Neutrophil (primary cell): ENCODE results near the gene TBC1D14.
A peak's percentile ranks its signal among the peaks of the same experiment; 100 is the strongest.

ENCODE experiments used
- H3K27ac ChIP-seq: fragments of 200-600 bp; sonication (generic); 2 replicates; pipeline ENCODE4 v1.5.1; 2016; ENCODE audit warnings: mild to moderate bottlenecking, moderate library complexity
- H3K27me3 ChIP-seq: fragments of 200-600 bp; sonication (generic); 2 replicates; pipeline ENCODE4 v1.6.0; 2016; ENCODE audit warnings: mild to moderate bottlenecking
- H3K36me3 ChIP-seq: fragments of 200-600 bp; sonication (generic); 2 replicates; pipeline ENCODE4 v1.5.1; 2017
- H3K4me1 ChIP-seq, 2 experiments: fragments of 200-600 bp in 1 of 2; sonication (generic) in 1 of 2; 1 replicate in 1 of 2; 2 replicates in 1 of 2; pipeline versions ENCODE4 v1.5.1 to v1.6.1; 2013 to 2016; ENCODE audit warnings: low read depth in 1 of 2, low read length in 1 of 2, mild to moderate bottlenecking in 1 of 2, moderate library complexity in 1 of 2; ENCODE audit not compliant: control insufficient read depth in 1 of 2, insufficient read depth in 1 of 2
- H3K4me3 ChIP-seq, 2 experiments: fragments of 200-600 bp in 1 of 2; sonication (generic) in 1 of 2; 1 replicate in 1 of 2; 2 replicates in 1 of 2; pipeline ENCODE4 v1.5.1; 2013 to 2016; ENCODE audit warnings: low read depth in 1 of 2, low read length in 1 of 2, mild to moderate bottlenecking in 1 of 2, moderate library complexity in 1 of 2
- H3K9me3 ChIP-seq: fragments of 200-600 bp; sonication (generic); 2 replicates; pipeline ENCODE4 v1.5.1; 2016
- TF ChIP-seq, protein P1 (sequence below): fragments of 200-600 bp; sonication (generic); IDR thresholded peaks from 2 replicates; pipeline ENCODE4 v1.5.1; 2016; ENCODE audit warnings: antibody characterized with exemption

Gene TBC1D14

DNA sequence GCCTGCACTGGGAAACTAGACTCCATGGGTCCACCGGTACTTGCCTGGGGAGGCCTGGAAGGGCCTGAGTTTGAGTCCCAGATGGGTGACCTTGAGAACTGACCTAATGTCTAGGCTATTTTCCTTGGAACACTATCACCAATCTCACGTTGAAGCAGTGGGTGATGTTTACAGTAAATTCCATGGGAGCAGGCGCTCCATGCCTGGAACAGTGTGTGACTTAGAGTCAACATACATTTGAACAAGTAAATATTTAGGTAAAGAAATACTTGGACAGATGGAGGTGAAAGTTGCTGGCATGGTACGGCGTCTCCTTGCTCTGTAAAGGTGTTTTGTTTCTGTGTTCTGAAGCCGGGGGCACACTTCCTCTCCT lies 47.5 kb downstream of the TBC1D14 start:
- Histone ChIP-seq H3K4me1 (peaks cover 0 to 3% of the 10 kb centered on the region in 2 experiments), H3K27me3 (no peaks in the 10 kb centered on the region), H3K9me3 (no peaks in the 10 kb centered on the region), H3K27ac (peak overlapping the region; percentile 25), H3K36me3 (no peaks in the 10 kb centered on the region), H3K4me3 (no peak overlapping the region)
- TF ChIP-seq, protein P1, sequence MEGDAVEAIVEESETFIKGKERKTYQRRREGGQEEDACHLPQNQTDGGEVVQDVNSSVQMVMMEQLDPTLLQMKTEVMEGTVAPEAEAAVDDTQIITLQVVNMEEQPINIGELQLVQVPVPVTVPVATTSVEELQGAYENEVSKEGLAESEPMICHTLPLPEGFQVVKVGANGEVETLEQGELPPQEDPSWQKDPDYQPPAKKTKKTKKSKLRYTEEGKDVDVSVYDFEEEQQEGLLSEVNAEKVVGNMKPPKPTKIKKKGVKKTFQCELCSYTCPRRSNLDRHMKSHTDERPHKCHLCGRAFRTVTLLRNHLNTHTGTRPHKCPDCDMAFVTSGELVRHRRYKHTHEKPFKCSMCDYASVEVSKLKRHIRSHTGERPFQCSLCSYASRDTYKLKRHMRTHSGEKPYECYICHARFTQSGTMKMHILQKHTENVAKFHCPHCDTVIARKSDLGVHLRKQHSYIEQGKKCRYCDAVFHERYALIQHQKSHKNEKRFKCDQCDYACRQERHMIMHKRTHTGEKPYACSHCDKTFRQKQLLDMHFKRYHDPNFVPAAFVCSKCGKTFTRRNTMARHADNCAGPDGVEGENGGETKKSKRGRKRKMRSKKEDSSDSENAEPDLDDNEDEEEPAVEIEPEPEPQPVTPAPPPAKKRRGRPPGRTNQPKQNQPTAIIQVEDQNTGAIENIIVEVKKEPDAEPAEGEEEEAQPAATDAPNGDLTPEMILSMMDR, result no peak

DNA sequence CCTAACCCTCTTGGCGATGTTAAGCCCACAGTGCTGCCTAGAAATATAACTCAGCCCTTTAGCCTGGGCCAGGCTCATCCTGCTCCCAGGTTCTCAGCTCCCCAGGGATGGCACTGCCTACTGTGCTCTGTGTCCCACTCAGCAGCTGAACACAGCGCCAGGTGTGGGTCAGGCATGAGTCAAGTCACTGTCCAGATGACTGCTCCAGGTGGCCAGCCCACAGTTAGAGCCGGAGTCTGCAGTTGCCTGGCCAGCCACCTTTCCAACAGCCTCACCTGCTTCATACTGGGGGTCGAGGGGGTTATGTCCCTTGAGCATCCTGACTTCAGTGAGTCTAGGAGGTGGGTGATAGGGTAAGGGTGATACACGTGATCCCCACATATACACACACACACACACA lies 48.4 kb downstream of the TBC1D14 start:
- H3K4me1 ChIP-seq, result peaks cover 3 to 4% of the 10 kb centered on the region in 2 experiments
- H3K4me3 ChIP-seq, result no peak overlapping the region
- no peaks in the 10 kb centered on the region for H3K36me3 ChIP-seq
- H3K27me3 ChIP-seq, result no peaks in the 10 kb centered on the region
- no peak overlapping the region for H3K27ac ChIP-seq
- TF ChIP-seq, protein P1, result no peak
- no peaks in the 10 kb centered on the region for H3K9me3 ChIP-seq

DNA sequence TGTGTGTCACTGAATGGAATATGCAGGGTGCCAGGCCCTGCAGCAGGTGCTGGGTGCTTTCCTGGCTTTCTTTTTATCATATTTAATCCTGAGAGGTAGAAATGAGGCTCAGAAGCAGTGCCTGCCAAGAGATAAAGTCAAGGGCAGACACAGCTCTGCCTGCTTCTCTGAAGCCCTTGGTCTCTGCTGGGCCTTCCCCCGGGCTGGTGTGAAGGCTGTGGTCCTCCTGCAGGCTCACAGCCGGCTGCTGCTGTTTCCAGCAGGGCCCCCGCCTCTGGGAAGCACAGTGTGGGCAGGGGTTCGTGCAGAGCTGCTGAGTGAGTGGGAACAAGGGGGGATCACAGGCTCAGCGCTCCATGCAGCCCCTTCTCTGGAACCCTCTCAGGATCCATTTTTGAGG lies 49.6 kb downstream of the TBC1D14 start:
- Histone ChIP-seq H3K9me3 (no peaks in the 10 kb centered on the region), H3K4me1 (peaks cover 16% of the 10 kb centered on the region in 2 experiments), H3K27me3 (no peaks in the 10 kb centered on the region), H3K36me3 (no peaks in the 10 kb centered on the region), H3K4me3 (no peak overlapping the region), H3K27ac (peak overlapping the region; percentile 13)
- TF ChIP-seq, protein P1, result no peak

DNA sequence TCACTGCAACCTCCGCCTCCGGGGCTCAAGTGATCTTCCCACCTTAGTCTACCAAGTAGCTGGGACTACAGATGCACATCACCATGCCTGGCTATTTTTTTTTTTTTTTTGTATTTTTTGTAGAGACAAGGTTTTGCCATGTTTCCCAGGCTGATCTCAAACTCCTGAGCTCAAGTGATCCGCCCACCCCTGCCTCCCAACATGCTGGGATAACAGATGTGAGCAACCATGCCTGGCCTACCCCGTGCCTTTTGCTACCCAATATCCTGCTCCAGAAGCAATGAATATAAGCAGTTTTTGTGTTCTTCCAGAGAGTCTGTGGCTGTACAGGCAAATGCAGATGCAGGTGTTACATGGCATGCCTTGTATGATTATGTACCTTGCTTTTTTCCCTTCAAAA lies 50.5 kb downstream of the TBC1D14 start:
- no peaks in the 10 kb centered on the region for H3K36me3 ChIP-seq
- H3K4me1 ChIP-seq, result peaks cover 25% of the 10 kb centered on the region in 2 experiments
- TF ChIP-seq, protein P1, result no peak
- H3K9me3 ChIP-seq, result no peaks in the 10 kb centered on the region
- H3K4me3 ChIP-seq, result no peak overlapping the region
- no peaks in the 10 kb centered on the region for H3K27me3 ChIP-seq
- no peak overlapping the region for H3K27ac ChIP-seq

- Histone ChIP-seq H3K27me3 (no peaks in the 10 kb centered on the region), H3K9me3 (no peaks in the 10 kb centered on the region), H3K4me1 (peaks cover 25 to 30% of the 10 kb centered on the region in 2 experiments), H3K36me3 (no peaks in the 10 kb centered on the region), H3K4me3 (no peak overlapping the region), H3K27ac (no peak overlapping the region)
- TF ChIP-seq, protein P1, result no peak
Measured at GRCh38 chr4:6960628-6961412, 51.2 kb downstream of the TBC1D14 start.
